HG03196 (cell line): ENCODE results near the gene LRRN2.

Experiments used
- ATAC-seq: cut with Tn5 transposase; IDR thresholded peaks from one replicate; pipeline ENCODE4 v1.9.1; 2021; ENCODE audit not compliant: unreplicated experiment

LRRN2 gene

GRCh38 chr1:204605791-204606190 lies 79.7 kb downstream of the LRRN2 start:
- ATAC-seq, result no peak

GRCh38 chr1:204602871-204603542 lies 82.5 kb downstream of the LRRN2 start:
- ATAC-seq, result no peak

GRCh38 chr1:204602111-204602579 lies 83.4 kb downstream of the LRRN2 start:
- ATAC-seq, result no peak

GRCh38 chr1:204600968-204601367 lies 84.6 kb downstream of the LRRN2 start:
- ATAC-seq, result no peak

GRCh38 chr1:204600203-204600602 lies 85.3 kb downstream of the LRRN2 start:
- no peak for ATAC-seq

- ATAC-seq, result no peak
Measured at GRCh38 chr1:204599596-204599995, 85.9 kb downstream of the LRRN2 start.

- ATAC-seq, result no peak
Measured at GRCh38 chr1:204599098-204599497, 86.4 kb downstream of the LRRN2 start.

GRCh38 chr1:204598319-204598969 lies 87.1 kb downstream of the LRRN2 start:
- no peak for ATAC-seq

GRCh38 chr1:204592246-204592948 lies 93.1 kb downstream of the LRRN2 start:
- ATAC-seq, result no peak

GRCh38 chr1:204591473-204592090 lies 94.0 kb downstream of the LRRN2 start:
- ATAC-seq, result no peak

GRCh38 chr1:204589409-204590038 lies 96.0 kb downstream of the LRRN2 start:
- ATAC-seq, result no peak

- ATAC-seq, result no peak
Measured at GRCh38 chr1:204588826-204589225, 96.7 kb downstream of the LRRN2 start.

- ATAC-seq, result no peak
Measured at GRCh38 chr1:204587621-204588020, 97.9 kb downstream of the LRRN2 start.

- ATAC-seq, result no peak
Measured at GRCh38 chr1:204584699-204585372, 100.7 kb downstream of the LRRN2 start.

GRCh38 chr1:204583909-204584632 lies 101.5 kb downstream of the LRRN2 start:
- ATAC-seq, result no peak

GRCh38 chr1:204581759-204582158 lies 103.8 kb downstream of the LRRN2 start:
- no peak for ATAC-seq

- ATAC-seq, result no peak
Measured at GRCh38 chr1:204580862-204581261, 104.7 kb downstream of the LRRN2 start.

GRCh38 chr1:204579681-204580080 lies 105.9 kb downstream of the LRRN2 start:
- no peak for ATAC-seq

GRCh38 chr1:204578867-204579664 lies 106.5 kb downstream of the LRRN2 start:
- peak; percentile 61 for ATAC-seq
